WTC11 (cell line): ENCODE data around the gene DAPK1.

Source experiments
- ZNF423 ChIP-seq: fragments of 250-450 bp; sonication (Bioruptor Pico); IDR thresholded peaks from 2 replicates; pipeline ENCODE4 v2.1.2; 2022; ENCODE audit warnings: mild to moderate bottlenecking, moderate library complexity
- TF ChIP-seq, protein P1 (sequence below): fragments of 200-600 bp; IDR thresholded peaks from 2 replicates; pipeline ENCODE4 v1.8.0; 2022; ENCODE audit warnings: antibody characterized with exemption

DNA sequence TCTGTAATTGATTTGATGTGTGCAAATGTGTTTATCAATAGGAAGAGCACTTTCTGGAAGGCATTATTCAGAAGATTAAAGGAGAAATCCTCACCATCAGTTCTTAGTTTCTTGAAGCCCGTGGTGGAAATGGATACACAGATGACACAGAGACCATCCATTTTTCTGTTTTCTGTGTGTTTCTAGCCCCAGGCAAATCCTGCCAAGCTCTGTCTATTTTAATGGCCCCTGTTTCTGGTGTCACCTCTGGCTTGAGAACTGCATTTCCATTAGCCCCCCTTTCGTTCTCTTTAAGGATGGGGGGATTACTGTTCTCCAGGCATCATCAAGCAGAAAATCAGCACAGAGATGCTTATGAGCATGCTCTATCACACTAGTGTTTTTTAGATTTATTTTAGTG is 37.3 kb downstream of the DAPK1 start:
- TF ChIP-seq, protein P1, sequence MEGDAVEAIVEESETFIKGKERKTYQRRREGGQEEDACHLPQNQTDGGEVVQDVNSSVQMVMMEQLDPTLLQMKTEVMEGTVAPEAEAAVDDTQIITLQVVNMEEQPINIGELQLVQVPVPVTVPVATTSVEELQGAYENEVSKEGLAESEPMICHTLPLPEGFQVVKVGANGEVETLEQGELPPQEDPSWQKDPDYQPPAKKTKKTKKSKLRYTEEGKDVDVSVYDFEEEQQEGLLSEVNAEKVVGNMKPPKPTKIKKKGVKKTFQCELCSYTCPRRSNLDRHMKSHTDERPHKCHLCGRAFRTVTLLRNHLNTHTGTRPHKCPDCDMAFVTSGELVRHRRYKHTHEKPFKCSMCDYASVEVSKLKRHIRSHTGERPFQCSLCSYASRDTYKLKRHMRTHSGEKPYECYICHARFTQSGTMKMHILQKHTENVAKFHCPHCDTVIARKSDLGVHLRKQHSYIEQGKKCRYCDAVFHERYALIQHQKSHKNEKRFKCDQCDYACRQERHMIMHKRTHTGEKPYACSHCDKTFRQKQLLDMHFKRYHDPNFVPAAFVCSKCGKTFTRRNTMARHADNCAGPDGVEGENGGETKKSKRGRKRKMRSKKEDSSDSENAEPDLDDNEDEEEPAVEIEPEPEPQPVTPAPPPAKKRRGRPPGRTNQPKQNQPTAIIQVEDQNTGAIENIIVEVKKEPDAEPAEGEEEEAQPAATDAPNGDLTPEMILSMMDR, result no peak
- TF ChIP-seq ZNF423, result no peak
